ENCODE measurements around the gene COPS9.

- TF ChIP-seq BHLHE40 (IDR thresholded peaks at IDR 0.05; ENCODE audit: borderline replicate concordance) (no peak), ELF4 (IDR thresholded peaks at IDR 0.05) (no peak), FOXM1 (IDR thresholded peaks at IDR 0.05; ENCODE audit: borderline replicate concordance) (no peak), FOXK2 (IDR thresholded peaks at IDR 0.05) (no peak)
Measured at GRCh38 chr2:240132651-240132980, 3.5 kb downstream of the COPS9 start.
